Calu3 (cell line): ENCODE results near the gene LARP1. TPM values are rescaled to one million over a fixed set of nuclear protein-coding genes. Genes with fewer than 3 reads are reported as not detected.
"Not testable (repeated sequence)": the region's sequence is repeated elsewhere in the genome, so short reads cannot be mapped to it uniquely, and the experiment has no call there.

ENCODE experiments used
- BruUV-seq: library from RNA; stranded (reverse); fragments of 400-500 nt; replicated peaks from 2 replicates; lab custom pipeline; 2021; lab: Mats Ljungman, UMichigan
- CTCF ChIA-PET: fragments of 300-600 bp; sonication (Branson Sonifier 250); formaldehyde crosslinking; loops from one replicate; lab custom pipeline; 2022; ENCODE audit warnings: antibody characterized with exemption; lab: Charles Lee
- DNase-seq: peaks from one replicate; pipeline ENCODE4 v3.0.0; 2022
- H3K27ac Mint-ChIP-seq: one replicate; pipeline ENCODE4 v1.8.0; 2022; ENCODE audit warnings: mixed read lengths; ENCODE audit not compliant: unreplicated experiment
- H3K27me3 Mint-ChIP-seq: one replicate; pipeline ENCODE4 v1.8.0; 2022; ENCODE audit warnings: mixed read lengths; ENCODE audit not compliant: unreplicated experiment
- H3K36me3 Mint-ChIP-seq: one replicate; pipeline ENCODE4 v1.8.0; 2022; ENCODE audit warnings: mild to moderate bottlenecking, moderate library complexity, mixed read lengths; ENCODE audit not compliant: insufficient read depth, unreplicated experiment
- H3K4me1 Mint-ChIP-seq: one replicate; pipeline ENCODE4 v1.8.0; 2022; ENCODE audit warnings: mild to moderate bottlenecking, low read depth, mixed read lengths; ENCODE audit not compliant: unreplicated experiment
- H3K4me3 Mint-ChIP-seq: one replicate; pipeline ENCODE4 v1.8.0; 2022; ENCODE audit warnings: mild to moderate bottlenecking, low read depth, moderate library complexity, mixed read lengths; ENCODE audit not compliant: unreplicated experiment
- H3K9me3 Mint-ChIP-seq: one replicate; pipeline ENCODE4 v1.8.0; 2022; ENCODE audit warnings: low read depth, mixed read lengths; ENCODE audit not compliant: unreplicated experiment
- CTCF ChIP-seq: fragments of 200-600 bp; IDR thresholded peaks from one replicate; pipeline ENCODE4 v1.8.0; 2022; ENCODE audit warnings: antibody characterized with exemption; ENCODE audit not compliant: unreplicated experiment
- intact Hi-C: fragments of 100-400 bp; cut with micrococcal nuclease; formaldehyde crosslinking; loops from one replicate; pipeline ENCODE4 v1.10.0; 2022; ENCODE audit not compliant: unreplicated experiment
- total RNA-seq: library from RNA; stranded (reverse); gene quantifications from 2 replicates; pipeline ENCODE4 v1.2.3, GENCODE V29; 2022

Gene LARP1
- total RNA-seq, 1 experiment from 2014 or later: 339 TPM

GRCh38 chr5:154756868-154757813, 2.0 kb downstream of the LARP1 start:
- intact Hi-C loops: no loop called here
- CTCF ChIA-PET: interaction anchor here (1.0 to 1.5 kb wide), 2 partner anchors 79 to 106 kb away, joined by 6 read pairs; no protein-coding TSS in a partner anchor
- H3K4me3 Mint-ChIP-seq: peak overlapping the region; percentile 80
- TF ChIP-seq CTCF: no peak
- no TSS peak for BruUV-seq
- peaks cover 60% of the 10 kb centered on the region for H3K36me3 Mint-ChIP-seq
- peaks cover 63% of the 10 kb centered on the region for H3K4me1 Mint-ChIP-seq
- H3K27ac Mint-ChIP-seq: peak overlapping the region; percentile 85
- DNase-seq: peak; percentile 51
- no peaks in the 10 kb centered on the region for H3K9me3 Mint-ChIP-seq
- no peaks in the 10 kb centered on the region for H3K27me3 Mint-ChIP-seq

GRCh38 chr5:154757814-154758406, 2.7 kb downstream of the LARP1 start:
- CTCF ChIA-PET: interaction anchor here (1.0 to 1.5 kb wide), 2 partner anchors 79 to 107 kb away, joined by 6 read pairs; no protein-coding TSS in a partner anchor
- no peaks in the 10 kb centered on the region for H3K9me3 Mint-ChIP-seq
- peak overlapping the region; percentile 80 for H3K4me3 Mint-ChIP-seq
- intact Hi-C loops: loop anchor here (1.0 to 2.0 kb wide), 4 partner anchors 25 to 108 kb away; no protein-coding TSS in a partner anchor
- H3K27ac Mint-ChIP-seq: peak overlapping the region; percentile 85
- BruUV-seq: no TSS peak
- peaks cover 60% of the 10 kb centered on the region for H3K36me3 Mint-ChIP-seq
- no peaks in the 10 kb centered on the region for H3K27me3 Mint-ChIP-seq
- no peak for TF ChIP-seq CTCF
- H3K4me1 Mint-ChIP-seq: peaks cover 63% of the 10 kb centered on the region
- DNase-seq: peak; percentile 70

GRCh38 chr5:154758493-154758892, 3.3 kb downstream of the LARP1 start:
- TF ChIP-seq CTCF: no peak
- DNase-seq: no peak
- CTCF ChIA-PET: interaction anchor here (1.0 to 1.5 kb wide), 2 partner anchors 80 to 108 kb away, joined by 6 read pairs; no protein-coding TSS in a partner anchor
- H3K4me3 Mint-ChIP-seq: peak overlapping the region; percentile 80
- H3K36me3 Mint-ChIP-seq: peaks cover 60% of the 10 kb centered on the region
- no TSS peak for BruUV-seq
- H3K4me1 Mint-ChIP-seq: peaks cover 60% of the 10 kb centered on the region
- no peaks in the 10 kb centered on the region for H3K27me3 Mint-ChIP-seq
- intact Hi-C loops: loop anchor here (1.0 to 2.0 kb wide), 4 partner anchors 24 to 108 kb away; no protein-coding TSS in a partner anchor
- H3K9me3 Mint-ChIP-seq: no peaks in the 10 kb centered on the region
- H3K27ac Mint-ChIP-seq: peak overlapping the region; percentile 85

- H3K36me3 Mint-ChIP-seq: peaks cover 55% of the 10 kb centered on the region
- CTCF ChIA-PET: interaction anchor here (1.5 kb wide), 1 partner anchor 108 kb away, joined by 6 read pairs; no protein-coding TSS in a partner anchor
- DNase-seq: no peak
- no peaks in the 10 kb centered on the region for H3K27me3 Mint-ChIP-seq
- H3K27ac Mint-ChIP-seq: peak overlapping the region; percentile 85
- intact Hi-C loops: loop anchor here (1.0 to 2.0 kb wide), 4 partner anchors 24 to 109 kb away; no protein-coding TSS in a partner anchor
- H3K4me1 Mint-ChIP-seq: peaks cover 55% of the 10 kb centered on the region
- BruUV-seq: TSS peak; percentile 24
- H3K9me3 Mint-ChIP-seq: no peaks in the 10 kb centered on the region
- H3K4me3 Mint-ChIP-seq: peak overlapping the region; percentile 80
- TF ChIP-seq CTCF: no peak
Measured at GRCh38 chr5:154758977-154759376, 3.8 kb downstream of the LARP1 start.

GRCh38 chr5:154759868-154760267, 4.7 kb downstream of the LARP1 start:
- Mint-ChIP-seq H3K4me3 (peak overlapping the region; percentile 80), H3K4me1 (peaks cover 52% of the 10 kb centered on the region), H3K36me3 (peaks cover 47% of the 10 kb centered on the region)
- CTCF ChIA-PET: interaction anchor here (0.6 kb wide), 1 partner anchor 29 kb away, joined by 4 read pairs; no protein-coding TSS in a partner anchor
- H3K9me3 Mint-ChIP-seq, BruUV-seq, H3K27me3 Mint-ChIP-seq, DNase-seq, H3K27ac Mint-ChIP-seq: not testable (repeated sequence)
- intact Hi-C loops: loop anchor here (2.0 kb wide), 2 partner anchors 23 to 97 kb away; no protein-coding TSS in a partner anchor
